Endothelial cell of coronary artery (primary cell): ENCODE results near the gene TAF1L. TPM values are rescaled to one million over a fixed set of nuclear protein-coding genes. Genes with fewer than 3 reads are reported as not detected.

Experiments used
- total RNA-seq: library from RNA; depleted of rRNA; stranded (reverse); fragments of >200 nt; gene quantifications from 2 replicates; pipeline ENCODE4 v1.2.3, GENCODE V29; 2014

TAF1L gene
- under 0.01 TPM in 2 replicates for total RNA-seq

DNA sequence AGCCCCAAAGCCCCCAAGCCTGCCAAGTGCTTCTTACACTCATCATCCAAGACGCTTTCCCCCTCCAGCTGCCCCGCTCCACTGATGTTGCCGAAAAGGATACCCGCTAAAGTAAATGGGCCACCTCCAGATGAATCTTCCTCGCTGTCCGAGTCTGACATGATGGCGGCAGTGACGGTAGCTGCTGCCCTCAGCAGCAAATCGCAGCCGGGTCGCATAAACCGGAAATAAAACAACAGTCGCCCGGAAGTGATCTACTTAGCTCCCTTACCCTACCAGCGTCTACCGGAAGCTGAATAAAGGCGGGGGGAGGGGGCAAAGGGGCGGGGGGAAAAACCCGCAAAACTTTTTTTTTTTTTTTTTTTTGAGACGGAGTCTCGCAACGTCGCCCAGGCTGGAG, at the start of gene TAF1L:
TAF1L (minus strand) TSS at position 308 of the 400 bp plus-strand sequence; CDS start at position 218, 90 bp downstream.

Other genes starting within 250 kb of the TAF1L start
- 17.8 and 19.4 TPM in 2 replicates for gene RIGI, start 109.5 kb downstream of the TAF1L start, total RNA-seq
- 2.2 and 2.3 TPM in 2 replicates for gene SMIM27, start 83.3 kb downstream of the TAF1L start, total RNA-seq
- 31.2 and 32.9 TPM in 2 replicates for gene TOPORS, start 83.1 kb downstream of the TAF1L start, total RNA-seq
- gene NDUFB6, start 62.5 kb downstream of the TAF1L start, total RNA-seq = 71.3 and 75.8 TPM in 2 replicates
- gene TMEM215, start 147.9 kb upstream of the TAF1L start, total RNA-seq = not detected in 2 replicates